Natural killer cell (primary cell): ENCODE results near the gene TNFRSF9. TPM values are rescaled to one million over a fixed set of nuclear protein-coding genes. Genes with fewer than 3 reads are reported as not detected.

Experiments used
- ATAC-seq, 3 donors: fragments of 150-1000 bp in 2 of 3; fragments of 200-7000 bp in 1 of 3; cut with Tn5 transposase; 1 replicate in 1 of 3; 2 replicates in 2 of 3; pipeline ENCODE4 v1.10.0; 2021; ENCODE audit warnings: mild to moderate bottlenecking in 2 of 3, moderate library complexity in 2 of 3
- DNase-seq, 2 donors: peaks; one replicate each; pipeline versions ENCODE4 v3.0.0 to v3.0.0-alpha.2; 2013 to 2021; ENCODE audit warnings: mixed read lengths in 1 of 2
- H3K27ac ChIP-seq: one replicate; pipeline ENCODE4 v1.5.1; 2013; ENCODE audit warnings: mild to moderate bottlenecking, low read length
- H3K27me3 ChIP-seq: one replicate; pipeline ENCODE4 v1.6.1; 2013; ENCODE audit warnings: low read length; ENCODE audit not compliant: control insufficient read depth, insufficient read depth
- H3K36me3 ChIP-seq: one replicate; pipeline ENCODE4 v1.6.1; 2013; ENCODE audit warnings: low read length; ENCODE audit not compliant: control insufficient read depth, insufficient read depth
- H3K4me1 ChIP-seq: one replicate; pipeline ENCODE4 v1.6.1; 2013; ENCODE audit warnings: low read length; ENCODE audit not compliant: control insufficient read depth, insufficient read depth
- H3K4me3 ChIP-seq: one replicate; pipeline ENCODE4 v1.5.1; 2013; ENCODE audit warnings: low read length
- H3K9me3 ChIP-seq: one replicate; pipeline ENCODE4 v1.6.1; 2013; ENCODE audit warnings: low read length; ENCODE audit not compliant: control insufficient read depth, insufficient read depth
- H3K27ac Mint-ChIP-seq, 2 donors: one replicate each; pipeline ENCODE4 v1.8.0; 2022; ENCODE audit warnings: mild to moderate bottlenecking in 2 of 2, mixed read lengths in 2 of 2, moderate library complexity in 1 of 2
- H3K27me3 Mint-ChIP-seq, 2 donors: one replicate each; pipeline ENCODE4 v1.8.0; 2022; ENCODE audit warnings: low read depth in 2 of 2, mixed read lengths in 2 of 2
- H3K36me3 Mint-ChIP-seq: one replicate; pipeline ENCODE4 v1.8.0; 2022; ENCODE audit warnings: mixed read lengths
- H3K4me1 Mint-ChIP-seq, 2 donors: one replicate each; pipeline ENCODE4 v1.8.0; 2022; ENCODE audit warnings: mixed read lengths in 2 of 2
- H3K4me3 Mint-ChIP-seq: one replicate; pipeline ENCODE4 v1.8.0; 2022; ENCODE audit warnings: mild to moderate bottlenecking, moderate library complexity, mixed read lengths
- H3K9me3 Mint-ChIP-seq, 2 donors: one replicate each; pipeline ENCODE4 v1.8.0; 2022; ENCODE audit warnings: mixed read lengths in 2 of 2
- CTCF ChIP-seq: fragments of 200-600 bp; IDR thresholded peaks from one replicate; pipeline ENCODE4 v1.8.0; 2022; ENCODE audit warnings: antibody characterized with exemption
- WGBS: methylation state at CpG from one replicate; pipeline ENCODE4 v1.1.7; 2013; ENCODE audit warnings: missing lambda C conversion rate; ENCODE audit not compliant: insufficient coverage; 5-methylcytosine and 5-hydroxymethylcytosine counted together
- intact Hi-C: fragments of 100-400 bp; cut with micrococcal nuclease; formaldehyde crosslinking; loops from one replicate; pipeline ENCODE4 v1.14.2; 2022
- total RNA-seq, 4 donors: library from RNA; stranded (reverse); fragments of 120-200 nt in 1 of 4; gene quantifications; one replicate each; pipeline versions ENCODE4 v1.2.3 to v1.2.4, GENCODE V29; 2013 to 2022

The TNFRSF9 gene
- total RNA-seq, 3 donors from 2014 or later (not counting 1 experiment from before 2014, with no cell fraction given): 2.6 to 6.4 (median 4.2) TPM

GRCh38 chr1:7879228-7879627 is 61.4 kb downstream of the TNFRSF9 start:
- Mint-ChIP-seq H3K27me3 (no peaks in the 10 kb centered on the region), H3K4me3 (no peak overlapping the region), H3K36me3 (peaks cover 8% of the 10 kb centered on the region), H3K4me1 (peaks cover 10% of the 10 kb centered on the region in 2 donors), H3K27ac (no peak overlapping the region), H3K9me3 (peaks cover 0 to 2% of the 10 kb centered on the region in 2 donors)
- Histone ChIP-seq H3K36me3 (no peaks in the 10 kb centered on the region), H3K27ac (no peak overlapping the region), H3K9me3 (peaks cover 3% of the 10 kb centered on the region), H3K27me3 (no peaks in the 10 kb centered on the region), H3K4me3 (no peak overlapping the region), H3K4me1 (no peaks in the 10 kb centered on the region)
- intact Hi-C loops: no loop called here
- no peak for ATAC-seq
- whole genome bisulfite sequencing: 82% methylated on average over 3 of the region's 3 CpGs
- DNase-seq: no peak
- no peak for TF ChIP-seq CTCF

- intact Hi-C loops: no loop called here
- Histone ChIP-seq H3K9me3 (peaks cover 3% of the 10 kb centered on the region), H3K27ac (no peak overlapping the region), H3K4me1 (no peaks in the 10 kb centered on the region), H3K4me3 (no peak overlapping the region), H3K27me3 (no peaks in the 10 kb centered on the region), H3K36me3 (no peaks in the 10 kb centered on the region)
- Mint-ChIP-seq H3K27ac (no peak overlapping the region), H3K36me3 (peaks cover 8% of the 10 kb centered on the region), H3K27me3 (no peaks in the 10 kb centered on the region), H3K9me3 (peaks cover 0 to 2% of the 10 kb centered on the region in 2 donors), H3K4me3 (no peak overlapping the region), H3K4me1 (peaks cover 10% of the 10 kb centered on the region in 2 donors)
- no CpG with 5 or more reads among the region's 1 CpG for WGBS
- no peak for DNase-seq
- no peak for TF ChIP-seq CTCF
- ATAC-seq: no peak
Measured at GRCh38 chr1:7878027-7878426, 62.6 kb downstream of the TNFRSF9 start.

GRCh38 chr1:7873801-7874795 is 66.5 kb downstream of the TNFRSF9 start:
- H3K27me3 ChIP-seq: no peaks in the 10 kb centered on the region
- H3K27ac ChIP-seq: no peak overlapping the region
- H3K36me3 ChIP-seq: no peaks in the 10 kb centered on the region
- no peak overlapping the region for H3K27ac Mint-ChIP-seq
- intact Hi-C loops: no loop called here
- peaks cover 9% of the 10 kb centered on the region in 2 donors for H3K4me1 Mint-ChIP-seq
- H3K27me3 Mint-ChIP-seq: no peaks in the 10 kb centered on the region
- WGBS: 81% methylated on average over 10 of the region's 11 CpGs
- ATAC-seq: no peak
- DNase-seq: no peak
- TF ChIP-seq CTCF: no peak
- no peaks in the 10 kb centered on the region for H3K4me1 ChIP-seq
- peaks cover 3% of the 10 kb centered on the region for H3K9me3 ChIP-seq
- H3K9me3 Mint-ChIP-seq: peaks cover 0 to 2% of the 10 kb centered on the region in 2 donors
- peaks cover 8% of the 10 kb centered on the region for H3K36me3 Mint-ChIP-seq
- H3K4me3 Mint-ChIP-seq: no peak overlapping the region
- H3K4me3 ChIP-seq: no peak overlapping the region
